Heart left ventricle (tissue), 13 donors: ENCODE data around the gene ABHD14A.

Source experiments
- POLR2A ChIP-seq, 2 donors: fragments of 450-650 bp; IDR thresholded peaks; one replicate each; pipeline ENCODE4 v1.6.1; 2017; ENCODE audit warnings: antibody characterized with exemption in 2 of 2, mild to moderate bottlenecking in 2 of 2, moderate library complexity in 2 of 2
- TF ChIP-seq, protein P1 (sequence below), 12 donors: fragments of 200-600 bp; sonication (generic) in 4 of 12; IDR thresholded peaks; one replicate each; pipeline versions ENCODE4 v1.5.0 to v1.8.0; 2018 to 2022; ENCODE audit warnings: antibody characterized with exemption in 12 of 12, mild to moderate bottlenecking in 5 of 12
- donor health status: ischemic (EF 13 %, LVEDD 7.1; RV severe dilation, severe dysfunction).
- donor health status: DM: no; HTN: yes; CAD: no.
- donor health status: DM: no; HTN: no; CAD: no.
- donor health status: ischemic (EF 25% LVEDD 6.9; RV normal size, moderate dysfunction).
- donor health status: ischemic (EF 25% LVEDD 5.7; RV mildly dilated, moderate dysfunction).
- donor health status: ischemic (EF 35%, LVEDD 5.7; RV mildly dilated, moderate dysfunction).
- donor health status: nonischemic (EF 11% LVEDD 7.7; RV severe dilation, severe dysfunction).
- donor health status: DM: yes; HTN: yes; CAD: no.
- donor health status: PGD.
- donor health status: ischemic (EF 29% LVEDD 5.4; RV normal size, mild dysfunction).
- donor health status: nonischemic (EF 23%, LVEDD 6.1; RV moderate dilation, normal function).

DNA sequence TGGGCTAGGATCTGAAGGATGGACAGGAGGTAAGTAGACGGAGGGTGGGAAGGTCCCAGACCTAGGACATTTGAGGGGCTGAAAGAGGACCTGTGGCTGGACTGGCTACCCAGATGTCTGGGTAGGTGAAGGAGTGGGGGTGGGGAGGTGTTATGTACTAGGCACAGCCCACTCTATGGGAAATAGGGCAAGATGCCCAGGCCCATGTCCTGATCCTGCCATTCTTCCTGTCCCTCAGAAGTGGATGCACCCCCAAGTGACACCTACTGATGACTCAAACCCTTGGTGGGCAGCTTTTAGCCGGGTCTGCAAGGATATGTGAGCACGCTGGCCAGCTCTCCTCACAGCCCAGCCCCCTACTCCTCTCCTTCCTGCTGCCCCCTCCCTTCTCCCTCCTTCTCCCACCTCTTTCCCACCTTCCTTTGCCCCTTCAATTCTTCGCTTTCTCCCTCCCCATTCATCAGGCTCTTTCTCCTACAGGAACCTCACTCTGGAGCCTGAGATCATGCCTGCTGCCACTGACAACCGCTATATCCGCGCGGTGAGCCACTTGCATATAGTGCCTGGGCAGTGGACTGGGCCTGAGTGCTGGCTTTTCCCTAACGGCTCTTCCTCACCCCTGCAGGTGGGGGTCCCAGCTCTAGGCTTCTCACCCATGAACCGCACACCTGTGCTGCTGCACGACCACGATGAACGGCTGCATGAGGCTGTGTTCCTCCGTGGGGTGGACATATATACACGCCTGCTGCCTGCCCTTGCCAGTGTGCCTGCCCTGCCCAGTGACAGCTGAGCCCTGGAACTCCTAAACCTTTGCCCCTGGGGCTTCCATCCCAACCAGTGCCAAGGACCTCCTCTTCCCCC lies 13.7 kb downstream of the ABHD14A start:
- TF ChIP-seq, protein P1, sequence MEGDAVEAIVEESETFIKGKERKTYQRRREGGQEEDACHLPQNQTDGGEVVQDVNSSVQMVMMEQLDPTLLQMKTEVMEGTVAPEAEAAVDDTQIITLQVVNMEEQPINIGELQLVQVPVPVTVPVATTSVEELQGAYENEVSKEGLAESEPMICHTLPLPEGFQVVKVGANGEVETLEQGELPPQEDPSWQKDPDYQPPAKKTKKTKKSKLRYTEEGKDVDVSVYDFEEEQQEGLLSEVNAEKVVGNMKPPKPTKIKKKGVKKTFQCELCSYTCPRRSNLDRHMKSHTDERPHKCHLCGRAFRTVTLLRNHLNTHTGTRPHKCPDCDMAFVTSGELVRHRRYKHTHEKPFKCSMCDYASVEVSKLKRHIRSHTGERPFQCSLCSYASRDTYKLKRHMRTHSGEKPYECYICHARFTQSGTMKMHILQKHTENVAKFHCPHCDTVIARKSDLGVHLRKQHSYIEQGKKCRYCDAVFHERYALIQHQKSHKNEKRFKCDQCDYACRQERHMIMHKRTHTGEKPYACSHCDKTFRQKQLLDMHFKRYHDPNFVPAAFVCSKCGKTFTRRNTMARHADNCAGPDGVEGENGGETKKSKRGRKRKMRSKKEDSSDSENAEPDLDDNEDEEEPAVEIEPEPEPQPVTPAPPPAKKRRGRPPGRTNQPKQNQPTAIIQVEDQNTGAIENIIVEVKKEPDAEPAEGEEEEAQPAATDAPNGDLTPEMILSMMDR (IDR thresholded peaks at IDR 0.05), result no peak
- no peak for TF ChIP-seq POLR2A (IDR thresholded peaks at IDR 0.05)
